ENCODE data around the gene OSBPL1A.

Gene OSBPL1A

DNA sequence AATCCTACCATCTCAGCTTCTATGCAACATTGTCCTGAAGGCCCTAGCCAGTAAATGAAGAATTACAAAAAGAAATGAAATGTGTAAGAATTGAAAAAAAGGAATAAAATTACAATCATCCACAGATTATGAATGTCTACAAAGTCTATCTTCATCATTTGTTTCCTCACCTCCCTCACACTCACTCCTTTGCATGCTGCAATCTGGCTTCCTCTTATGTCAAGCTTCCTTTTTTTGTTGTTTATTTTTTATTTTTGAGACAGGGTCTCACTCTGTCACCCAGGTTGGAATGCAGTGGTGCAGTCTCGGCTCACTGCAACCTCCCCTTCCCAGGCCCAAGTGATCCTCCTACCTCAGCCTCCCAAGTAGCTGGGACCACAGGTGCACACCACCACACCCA is 129.7 kb downstream of the OSBPL1A start:
- no peak for DNase-seq (ENCODE audit: low spot score)

DNA sequence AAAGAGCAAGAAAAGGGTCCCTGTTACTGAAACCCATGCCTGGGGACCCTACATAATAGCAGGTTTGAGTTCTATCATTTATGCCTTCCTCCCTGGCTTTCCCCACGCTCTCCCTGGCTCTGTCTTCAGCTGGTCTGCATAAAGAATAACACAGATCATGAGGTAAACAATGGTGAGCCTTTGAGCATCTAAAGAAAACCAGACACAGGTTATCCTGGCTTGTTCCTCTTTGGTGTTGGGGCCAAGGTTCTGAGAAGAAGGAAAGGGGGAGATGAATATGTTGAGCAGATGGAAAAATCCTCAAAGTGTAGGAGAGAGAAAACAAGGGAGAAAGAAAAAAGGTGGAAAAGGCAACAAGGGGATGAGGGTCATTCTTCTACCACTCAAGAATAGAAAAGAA is 131.5 kb downstream of the OSBPL1A start:
- DNase-seq (ENCODE audit: low spot score): no peak

DNA sequence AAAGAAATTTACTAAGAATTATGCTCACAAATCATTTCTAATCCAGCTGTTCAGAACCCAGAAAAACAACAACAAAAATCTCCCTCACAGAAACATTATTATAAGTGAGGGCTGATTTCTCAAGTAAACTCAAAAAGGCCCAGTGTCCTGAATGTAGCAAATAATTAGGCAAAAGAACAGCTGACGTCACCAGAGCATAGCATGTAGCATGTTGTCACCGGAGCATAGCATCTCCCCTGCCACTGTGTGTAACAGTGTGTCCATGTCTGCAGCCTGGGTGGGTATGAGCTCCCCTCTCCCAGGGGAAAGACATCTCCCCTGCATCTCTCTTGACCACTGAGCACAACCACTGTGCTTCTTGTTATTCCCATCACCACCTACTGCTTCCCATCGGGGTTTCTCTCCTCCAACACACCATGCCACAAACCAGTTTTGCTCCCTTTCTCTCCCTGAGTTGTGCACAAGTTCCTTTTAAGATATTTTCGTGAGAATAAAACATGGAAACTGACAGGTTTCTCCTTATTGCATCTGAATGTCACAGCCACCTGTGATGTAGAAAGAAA is 132.0 kb downstream of the OSBPL1A start:
- no peak for DNase-seq (ENCODE audit: low spot score)

DNA sequence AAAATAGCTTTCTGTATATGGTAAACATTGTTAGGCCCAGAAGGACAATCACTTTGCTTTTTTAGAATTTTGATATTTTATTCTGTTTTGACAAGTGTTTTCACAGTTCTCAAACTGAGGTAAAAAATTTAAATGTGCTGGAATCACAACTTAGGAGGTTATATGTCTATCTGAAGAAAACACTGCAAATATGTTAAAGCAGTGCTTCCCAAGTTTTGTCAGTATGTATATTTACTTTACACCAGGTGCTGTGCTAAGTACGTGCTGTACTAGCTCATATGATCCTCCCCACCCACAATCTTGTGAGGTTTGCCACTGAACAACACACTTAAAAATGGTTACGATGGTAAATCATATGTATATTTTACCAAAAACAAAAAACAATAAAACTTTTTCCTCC is 134.6 kb downstream of the OSBPL1A start:
- no peak for DNase-seq (ENCODE audit: low spot score)

DNA sequence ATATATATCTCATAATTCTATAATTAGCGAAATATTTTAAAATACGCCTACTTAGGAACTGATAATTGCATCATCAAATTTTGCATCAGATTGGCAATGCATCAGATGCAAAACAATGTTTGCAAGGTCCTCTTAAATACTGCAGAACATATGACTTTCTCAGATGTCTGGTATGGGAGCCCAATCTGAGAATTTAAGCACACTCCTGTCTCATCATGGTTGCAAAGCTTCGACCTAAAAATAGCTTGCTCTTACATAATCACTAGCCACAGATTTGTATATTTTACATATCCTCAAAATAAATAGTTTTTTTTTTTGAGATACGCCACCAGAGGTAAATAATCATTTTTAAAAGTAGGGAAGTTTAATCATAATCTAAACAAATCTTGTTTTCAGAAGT is 135.5 kb downstream of the OSBPL1A start:
- no peak for DNase-seq (ENCODE audit: low spot score)

DNA sequence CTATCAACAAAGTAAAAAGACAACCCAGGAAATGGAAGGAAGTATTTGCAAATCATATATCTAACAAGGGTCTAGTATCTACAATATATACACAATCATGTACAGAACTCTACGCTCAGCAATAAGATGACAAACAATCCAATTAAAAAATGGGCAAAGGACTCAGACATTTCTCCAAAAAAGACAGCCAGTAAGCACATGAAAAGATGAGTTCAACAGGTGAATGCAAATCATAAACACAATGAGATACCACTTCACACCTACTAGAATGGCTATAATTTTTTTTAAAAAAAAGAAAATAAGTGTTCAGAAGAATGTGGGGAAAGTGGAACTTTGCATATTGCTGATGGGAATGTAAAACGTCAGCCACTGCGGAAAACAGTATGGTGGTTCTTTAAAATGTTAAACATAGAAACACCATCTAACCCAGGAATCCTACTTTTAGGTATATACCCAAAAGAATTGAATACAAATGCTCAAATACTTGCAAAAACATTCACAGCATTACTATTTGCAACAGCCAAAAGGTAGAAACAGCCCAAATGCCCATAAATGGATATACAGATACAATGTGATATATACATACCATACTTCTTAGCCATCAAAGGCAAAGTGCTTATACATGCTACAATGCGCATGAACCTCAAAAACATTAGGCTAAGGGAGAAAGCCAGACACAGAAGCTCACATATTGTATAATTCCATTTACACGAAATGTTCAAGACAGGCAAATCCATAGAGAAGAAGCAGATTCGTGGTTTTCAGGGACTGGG is 137.6 kb downstream of the OSBPL1A start:
- no peak for DNase-seq (ENCODE audit: low spot score)

DNA sequence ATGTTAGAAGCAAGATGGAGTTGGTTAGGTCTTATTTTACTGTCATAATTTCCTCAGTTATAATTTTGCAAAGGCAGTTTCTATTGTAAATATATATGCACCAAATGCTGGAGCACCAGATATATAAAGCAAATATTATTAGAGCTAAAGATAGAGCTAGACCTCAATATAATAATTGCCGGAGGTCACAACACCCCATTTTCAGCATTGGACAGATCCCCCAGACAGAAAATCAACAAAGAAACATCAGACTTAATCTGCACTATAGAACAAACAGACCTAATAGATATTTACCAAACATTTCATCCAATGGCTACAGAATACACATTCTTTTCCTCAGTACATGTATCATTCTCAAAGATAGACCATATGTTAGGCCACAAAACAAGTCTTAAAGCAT is 143.6 kb downstream of the OSBPL1A start:
- DNase-seq (ENCODE audit: low spot score): no peak

DNA sequence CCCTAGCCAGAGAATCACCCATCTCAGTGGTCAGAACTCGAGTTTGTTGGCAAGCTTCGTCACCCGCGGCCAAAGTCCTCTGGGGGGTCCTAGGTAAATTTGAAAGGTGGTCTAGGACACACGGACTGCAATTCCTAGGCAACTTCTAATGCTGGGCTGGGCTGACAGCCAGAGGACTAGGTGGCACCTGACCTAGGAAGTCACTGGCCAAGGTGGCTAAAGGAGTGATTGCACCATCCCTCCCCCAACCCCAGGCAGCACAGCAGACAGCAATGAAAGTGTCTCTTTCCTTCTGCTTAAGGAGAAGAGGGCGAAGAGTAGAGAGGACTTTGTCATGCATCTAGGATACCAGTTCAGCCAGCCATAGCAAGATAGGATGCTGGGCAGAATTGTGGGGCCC is 147.9 kb downstream of the OSBPL1A start:
- no peak for DNase-seq (ENCODE audit: low spot score)

DNA sequence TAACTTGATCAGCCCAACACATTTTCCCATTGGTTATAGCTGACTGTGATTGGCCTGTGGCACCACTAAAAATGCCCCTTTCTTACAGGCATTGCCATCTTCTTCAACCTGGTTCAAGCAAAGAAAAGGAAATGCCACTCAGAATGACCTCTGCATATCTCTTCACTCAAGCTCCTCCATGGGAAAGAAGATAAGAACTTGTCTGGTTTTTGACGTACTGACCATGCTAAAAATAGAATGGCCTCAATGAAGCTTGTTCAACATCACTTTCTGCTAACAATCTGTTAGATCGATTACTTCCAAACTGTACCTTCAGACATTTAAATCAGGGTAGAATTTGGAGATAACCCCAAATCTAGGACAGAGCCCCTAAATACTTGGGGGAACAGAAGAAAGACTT is 149.3 kb downstream of the OSBPL1A start:
- no peak for DNase-seq (ENCODE audit: low spot score)

DNA sequence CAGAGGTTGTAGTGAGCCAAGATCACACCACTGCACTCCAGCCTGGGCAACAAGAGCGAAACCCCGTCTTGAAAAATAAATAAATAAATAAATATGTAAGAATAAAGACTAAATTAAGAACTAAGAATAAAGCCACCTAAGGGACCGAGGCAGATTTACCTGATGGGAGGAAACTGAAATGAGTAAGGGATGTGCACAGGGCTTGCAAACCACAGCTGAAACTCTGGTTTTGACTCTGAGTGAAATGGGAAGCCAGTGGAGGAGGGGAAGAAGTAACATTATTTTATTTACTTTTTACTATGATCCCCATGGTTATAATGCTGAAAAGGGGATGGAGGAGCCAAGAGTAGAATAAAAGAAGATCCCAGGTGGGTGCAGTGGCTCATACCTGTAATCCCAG is 151.5 kb downstream of the OSBPL1A start:
- DNase-seq (ENCODE audit: low spot score): no peak

DNA sequence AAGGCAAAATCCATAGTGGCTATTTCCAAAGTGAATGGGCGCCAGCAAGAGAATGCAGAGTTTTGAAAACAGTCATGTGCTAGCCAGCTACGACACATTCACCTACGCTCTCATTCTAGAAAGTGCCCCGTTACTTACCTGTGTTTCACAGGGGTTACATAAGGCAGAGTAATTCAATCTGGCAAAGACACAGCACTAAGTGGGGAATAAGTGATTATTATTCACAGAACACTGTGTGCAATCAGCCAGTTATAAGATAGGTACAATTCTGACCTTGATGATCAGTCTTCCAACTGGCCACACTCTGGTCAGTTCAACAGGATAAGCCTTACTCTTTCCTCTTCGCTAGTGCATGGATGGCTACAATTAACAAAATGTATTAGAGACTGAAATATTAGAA is 152.9 kb downstream of the OSBPL1A start:
- no peak for DNase-seq (ENCODE audit: low spot score)

DNA sequence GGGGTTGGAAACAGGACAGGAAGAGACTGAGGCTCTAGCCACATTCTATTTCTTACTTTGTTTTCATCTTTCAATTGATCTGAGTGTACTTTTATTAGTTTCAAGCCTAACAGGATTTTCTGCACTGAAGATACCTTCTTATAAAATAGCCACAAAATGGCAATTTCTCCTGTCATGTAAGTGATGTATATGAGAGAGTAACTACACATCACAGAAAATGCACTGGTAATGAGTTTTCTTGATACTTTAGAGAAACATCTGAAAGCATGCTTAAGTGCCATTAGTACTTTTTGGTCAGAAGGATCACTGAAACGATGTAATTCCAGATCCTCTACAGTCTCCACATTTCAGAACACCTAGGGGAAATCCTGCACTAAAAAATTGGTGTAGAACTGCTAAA is 153.9 kb downstream of the OSBPL1A start:
- DNase-seq (ENCODE audit: low spot score): no peak

DNA sequence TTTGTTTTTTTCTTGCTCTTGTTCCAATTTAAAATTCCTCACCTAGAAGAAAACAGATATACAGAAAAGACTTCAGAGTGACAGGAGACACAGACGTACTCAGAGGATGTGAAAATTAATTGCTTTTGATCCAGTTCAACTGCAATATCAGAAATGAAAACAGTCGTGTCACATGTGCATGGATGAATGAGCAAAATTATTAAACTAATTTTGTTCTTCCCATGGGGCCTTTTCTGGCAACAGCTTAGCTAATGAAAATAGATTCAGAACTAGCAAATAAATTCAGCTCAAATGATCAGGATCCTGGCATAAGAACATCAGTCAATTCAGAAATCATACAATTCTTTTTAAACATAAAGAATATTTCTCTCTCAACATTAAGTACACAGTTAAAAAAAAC is 158.3 kb downstream of the OSBPL1A start:
- DNase-seq (ENCODE audit: low spot score): no peak

DNA sequence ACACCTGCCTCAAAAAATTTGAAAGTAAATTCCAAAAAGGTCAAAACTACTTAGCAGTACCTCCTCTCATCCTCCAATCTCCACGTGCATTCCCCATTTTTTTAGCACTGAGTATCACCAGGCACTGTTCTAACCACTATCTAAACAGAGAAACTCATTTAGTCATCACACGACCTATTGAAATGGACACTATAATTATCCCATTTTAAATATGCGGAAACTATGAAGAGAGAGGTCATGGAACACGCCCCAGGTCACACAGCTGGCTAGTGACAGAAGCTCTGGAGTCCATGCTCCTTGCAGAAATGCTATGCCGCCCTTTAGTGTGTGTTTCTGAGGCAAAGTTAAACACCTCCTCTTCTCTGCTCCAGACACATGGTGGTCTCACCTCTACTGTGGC is 159.2 kb downstream of the OSBPL1A start:
- no peak for DNase-seq (ENCODE audit: low spot score)

DNA sequence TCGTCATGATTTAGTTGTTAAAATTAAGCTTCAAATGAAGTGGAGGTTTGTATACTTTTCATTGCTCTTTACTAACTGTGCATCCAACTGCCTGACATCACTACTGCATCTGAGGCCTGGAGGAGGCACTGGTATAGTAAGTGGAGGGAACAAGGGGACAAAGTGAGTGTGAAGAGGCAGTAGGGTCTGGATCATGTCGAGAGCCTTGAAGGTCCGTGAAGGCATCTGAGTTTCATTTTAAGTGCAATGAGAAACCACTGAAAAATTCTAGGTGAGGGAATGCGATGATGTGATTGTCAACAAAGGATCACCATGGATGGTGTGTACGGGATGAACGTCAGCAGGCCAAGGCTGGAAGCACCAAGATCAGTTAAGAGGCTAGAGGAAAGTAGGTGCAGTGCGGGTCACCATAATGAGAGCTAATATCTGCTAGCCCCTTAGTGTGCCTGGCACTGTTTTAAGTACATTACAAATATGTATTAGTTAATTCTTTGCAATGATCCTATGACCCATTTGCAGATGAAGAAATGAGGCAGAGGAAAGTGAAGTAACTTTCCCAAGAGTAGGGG is 162.7 kb downstream of the OSBPL1A start:
- DNase-seq (ENCODE audit: low spot score): no peak

DNA sequence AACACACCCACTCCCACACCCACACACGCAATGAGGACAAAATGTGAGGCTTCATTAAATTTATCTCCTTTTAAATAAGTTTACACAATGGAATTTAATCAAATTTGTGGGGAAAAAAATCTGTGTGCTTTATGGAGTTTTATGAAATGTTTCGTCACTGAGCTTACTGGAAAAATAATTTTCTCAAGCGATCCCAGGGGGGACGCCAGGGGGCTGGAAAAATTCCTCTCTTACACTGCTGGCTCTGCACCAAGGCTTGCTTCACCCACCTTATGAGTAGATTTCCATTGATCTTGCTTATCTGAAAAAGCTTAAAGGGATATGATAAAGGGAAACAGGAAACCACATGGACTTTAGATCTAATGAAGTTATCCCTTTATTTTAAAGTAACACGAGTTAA is 163.3 kb downstream of the OSBPL1A start:
- DNase-seq (ENCODE audit: low spot score): no peak

DNA sequence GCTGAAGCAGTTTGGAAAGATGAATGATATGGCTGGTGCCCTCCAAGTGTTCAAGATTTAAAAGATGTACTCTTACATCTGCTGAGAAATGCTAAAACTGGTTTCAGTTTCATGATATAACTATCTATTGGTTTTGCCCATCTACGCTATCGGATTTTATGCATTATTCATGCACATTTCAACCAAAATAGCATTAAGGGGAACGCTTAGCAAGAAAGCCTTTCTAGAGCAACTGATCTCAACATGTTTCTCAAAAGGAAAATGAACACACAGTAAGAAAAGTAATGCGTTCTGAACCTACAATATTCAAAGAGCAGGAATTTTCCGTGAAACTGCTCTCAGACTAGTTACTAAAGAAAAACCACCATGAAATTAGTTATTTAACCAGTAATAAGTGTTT is 164.8 kb downstream of the OSBPL1A start:
- DNase-seq (ENCODE audit: low spot score): no peak

DNA sequence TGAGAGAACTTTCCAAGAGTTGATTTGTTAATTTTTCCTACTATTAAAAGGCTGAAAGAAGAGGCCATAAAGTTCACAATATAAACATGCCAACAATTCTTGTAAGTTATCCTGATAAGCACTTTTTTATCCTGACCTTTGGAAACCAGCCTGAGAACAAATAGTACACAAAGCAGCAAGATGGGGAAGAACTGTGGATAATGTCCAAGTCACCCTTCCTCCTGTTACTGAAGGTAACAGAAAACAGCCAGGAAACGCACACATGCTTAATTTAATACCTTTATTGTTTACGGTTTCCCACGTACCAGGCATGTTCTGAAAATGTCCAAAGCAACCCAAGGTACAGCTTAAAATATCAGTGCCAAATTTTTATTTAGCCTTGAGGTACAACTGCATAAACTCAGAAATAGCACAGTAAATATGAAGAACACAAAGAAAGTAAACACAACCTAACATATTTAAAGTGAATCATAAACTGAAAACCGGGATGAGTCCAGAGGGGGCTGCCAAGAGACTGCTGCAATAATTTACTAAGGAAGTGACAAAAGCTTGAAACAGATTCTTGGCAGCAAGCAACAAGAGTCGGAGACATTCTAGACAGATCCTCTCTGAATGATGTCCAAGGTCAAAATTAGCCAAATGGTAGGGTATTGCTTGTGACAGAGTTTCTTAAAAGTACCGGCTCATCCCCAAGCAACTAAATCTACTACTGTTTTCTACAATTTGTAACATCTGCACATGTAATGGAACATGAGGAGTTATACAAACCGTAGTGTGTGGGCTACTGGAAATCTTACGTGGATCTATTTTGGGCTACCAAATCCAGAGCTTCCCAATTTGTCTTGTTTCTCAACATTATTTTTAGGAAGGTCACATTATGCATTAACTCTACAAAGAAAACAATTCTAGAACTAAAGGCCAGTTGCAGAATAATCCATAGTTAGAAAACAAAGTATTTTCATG is 165.6 kb downstream of the OSBPL1A start:
- no peak for DNase-seq (ENCODE audit: low spot score)

DNA sequence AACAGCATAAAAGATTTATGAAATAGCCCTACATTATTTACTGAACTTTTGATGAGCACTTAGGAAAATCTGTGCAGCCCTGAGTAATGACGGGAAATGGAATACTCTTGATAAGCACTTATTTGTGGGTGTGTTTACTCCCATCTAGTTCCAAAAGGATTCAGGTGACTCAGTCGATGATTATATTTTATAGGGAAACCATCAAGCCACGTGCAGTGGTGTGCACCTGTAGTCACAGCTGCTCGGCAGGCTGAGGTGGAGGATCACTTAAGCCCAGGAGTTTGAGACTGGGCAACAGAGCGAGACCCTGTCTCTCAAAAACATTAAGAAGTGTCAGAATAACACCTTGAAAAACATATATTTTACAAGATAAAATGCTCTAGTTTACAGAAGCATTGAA is 166.9 kb downstream of the OSBPL1A start:
- no peak for DNase-seq (ENCODE audit: low spot score)

DNA sequence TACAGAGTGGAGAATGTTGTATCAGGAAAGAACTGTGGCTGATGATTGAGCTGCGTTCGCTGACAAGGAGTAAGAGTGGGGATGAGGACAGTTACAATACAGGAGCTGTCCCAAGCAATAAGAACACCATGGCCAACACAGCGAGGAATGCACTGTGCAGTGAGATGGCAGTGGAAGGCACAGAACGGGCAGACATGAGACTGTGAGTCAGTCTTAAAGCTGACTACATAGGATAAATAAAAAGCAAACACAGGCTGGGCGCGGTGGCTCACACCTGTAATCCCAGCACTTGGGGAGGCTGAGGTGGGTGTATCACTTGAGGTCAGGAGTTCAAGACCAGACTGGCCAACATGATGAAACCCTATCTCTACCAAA is 169.0 kb downstream of the OSBPL1A start:
- no peak for DNase-seq (ENCODE audit: low spot score)

DNA sequence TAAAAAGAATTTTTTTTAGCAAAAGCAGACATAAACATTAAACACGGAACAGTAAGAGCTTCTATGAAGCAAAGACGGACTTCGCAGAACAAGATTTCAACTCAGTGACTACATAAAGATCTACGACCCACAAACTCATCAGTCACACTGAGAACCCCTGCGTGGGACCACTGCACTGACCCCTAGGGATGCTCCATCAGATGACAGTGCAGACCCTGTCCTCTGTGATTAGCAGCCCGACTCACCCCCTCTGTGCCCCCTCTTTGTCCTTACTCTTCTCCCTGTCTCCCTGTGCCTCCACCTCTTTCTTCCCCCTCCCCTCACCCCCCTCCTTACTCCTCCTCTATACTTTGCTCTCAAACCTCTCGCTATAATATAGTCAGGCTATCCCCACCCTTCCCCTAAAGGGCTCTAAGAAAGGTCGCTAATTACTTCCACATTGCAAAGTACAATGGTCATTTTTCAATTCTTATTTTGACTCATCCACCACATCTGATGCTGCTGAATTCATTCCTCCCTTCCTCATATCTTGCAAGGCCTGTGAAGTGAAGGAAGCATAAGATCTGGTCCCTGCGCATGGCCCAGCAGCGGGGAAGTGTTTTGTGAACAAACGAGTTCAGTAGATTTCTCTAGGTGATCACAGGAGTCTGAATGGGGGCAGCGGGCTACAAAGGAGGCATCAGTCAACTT is 169.5 kb downstream of the OSBPL1A start:
- DNase-seq (ENCODE audit: low spot score): no peak

DNA sequence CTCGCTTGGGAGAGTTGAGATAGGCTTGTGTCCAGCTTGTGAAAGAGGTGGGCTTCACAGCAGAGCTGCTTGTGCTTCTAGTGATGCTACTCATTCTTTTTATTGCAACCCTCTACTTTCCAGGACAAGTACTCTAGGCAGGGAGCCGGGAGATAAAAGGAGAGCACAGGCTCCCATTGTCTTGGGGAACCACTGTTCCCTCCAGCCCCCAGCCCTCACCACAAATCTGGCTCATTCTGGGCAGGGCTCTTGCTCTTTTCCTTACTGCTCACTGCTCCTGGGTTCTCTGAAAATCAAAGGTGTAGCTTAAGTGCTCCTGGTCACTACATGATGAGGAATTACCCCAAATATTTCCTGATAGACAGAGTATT is 177.3 kb downstream of the OSBPL1A start:
- no peak for DNase-seq (ENCODE audit: low spot score)

Measured in COLO829 (cell line).